Measurements from ENCODE around the gene PLCB3.

Gene PLCB3

DNA sequence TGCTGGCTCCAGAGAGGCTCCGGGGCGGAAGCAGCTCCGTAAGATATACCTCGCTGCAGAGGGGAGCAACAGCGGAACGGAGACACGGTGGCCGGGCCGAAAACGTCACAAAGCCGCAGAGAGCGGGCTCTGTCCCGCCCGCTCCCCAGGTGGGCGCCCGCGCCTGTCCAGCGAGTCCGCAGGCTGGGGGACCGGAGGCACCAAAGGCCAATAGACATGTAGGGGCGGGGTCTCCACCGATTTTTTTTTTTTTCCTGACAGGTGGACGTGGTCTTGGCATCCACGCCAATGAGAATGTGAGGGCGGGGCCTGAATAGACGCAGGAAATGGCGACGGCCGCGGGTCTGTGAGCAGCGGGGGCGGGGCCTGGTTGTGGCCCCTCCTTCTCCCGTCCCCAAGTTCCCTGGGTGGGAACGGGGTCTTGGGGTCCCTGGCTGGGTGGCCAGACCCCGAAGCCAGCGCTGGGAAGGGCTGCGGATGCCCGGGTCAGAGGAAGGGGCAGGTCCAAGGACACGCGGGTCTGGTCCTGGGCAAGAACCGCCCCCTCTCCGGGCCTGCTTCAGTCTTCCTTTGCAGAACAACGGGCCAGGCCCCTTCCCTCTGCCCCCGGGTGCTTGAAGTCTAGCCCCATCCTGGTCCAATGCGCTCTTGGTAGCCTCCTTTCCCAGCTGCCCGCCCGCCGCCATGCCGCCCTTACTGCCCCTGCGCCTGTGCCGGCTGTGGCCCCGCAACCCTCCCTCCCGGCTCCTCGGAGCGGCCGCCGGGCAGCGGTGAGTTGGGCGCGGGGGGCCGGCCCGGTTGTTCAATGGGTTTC, 21.0 kb upstream of the PLCB3 start, which contains the start of gene DNAJC4:
Gene DNAJC4 (plus strand): TSS at position 378 of the 814 bp plus-strand sequence. CDS start 307 bp downstream, at position 685.
- H3K9ac ChIP-seq (ENCODE audit: low read length in 2 of 2): peak within 1 kb of the TSS; percentile 80 to 94
- no peaks in the 10 kb centered on the region for H3K27me3 ChIP-seq (ENCODE audit: control insufficient read depth in 1 of 2, insufficient read depth in 2 of 2, low read length in 2 of 2)
- peak within 1 kb of the TSS; percentile 91 for H3K27ac ChIP-seq (ENCODE audit: low read length)
- peaks cover 68% of the 10 kb centered on the region for H3K4me1 ChIP-seq (ENCODE audit: control insufficient read depth, insufficient read depth, low read length)
- H3K9me3 ChIP-seq (ENCODE audit: control insufficient read depth in 2 of 2, low read length in 2 of 2): no peaks in the 10 kb centered on the region
- peak within 1 kb of the TSS; percentile 84 to 86 for H3K4me3 ChIP-seq (ENCODE audit: low read length in 2 of 2)
- H3K36me3 ChIP-seq (ENCODE audit: control insufficient read depth in 2 of 2, insufficient read depth in 2 of 2, low read length in 2 of 2): no peaks in the 10 kb centered on the region

DNA sequence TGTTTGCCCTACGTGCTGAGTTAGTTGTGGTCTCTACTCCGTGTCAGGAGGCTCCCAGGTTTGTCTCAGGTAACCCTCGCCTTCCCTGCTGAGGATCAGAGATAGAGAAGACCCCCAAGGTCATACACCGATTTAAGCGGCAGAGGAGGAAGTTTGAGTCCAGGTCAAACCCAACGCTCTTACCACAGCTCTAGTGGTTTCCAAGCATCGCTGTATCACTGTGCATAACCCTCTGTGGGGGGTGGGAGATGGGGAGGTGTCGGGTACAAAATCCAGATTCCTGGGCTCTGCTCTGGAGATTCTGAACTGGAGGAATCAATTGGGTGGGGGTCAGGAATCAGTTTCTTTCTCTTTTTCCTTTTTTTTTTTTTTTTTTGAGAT, 20.4 kb upstream of the PLCB3 start:
- Histone ChIP-seq H3K27ac (ENCODE audit: low read length) (peak overlapping the region; percentile 91), H3K9ac (ENCODE audit: low read length in 2 of 2) (peak overlapping the region; percentile 80 to 94), H3K27me3 (ENCODE audit: control insufficient read depth in 1 of 2, insufficient read depth in 2 of 2, low read length in 2 of 2) (no peaks in the 10 kb centered on the region), H3K36me3 (ENCODE audit: control insufficient read depth in 2 of 2, insufficient read depth in 2 of 2, low read length in 2 of 2) (no peaks in the 10 kb centered on the region), H3K4me3 (ENCODE audit: low read length in 2 of 2) (peak overlapping the region; percentile 84 to 86), H3K4me1 (ENCODE audit: control insufficient read depth, insufficient read depth, low read length) (peaks cover 69% of the 10 kb centered on the region), H3K9me3 (ENCODE audit: control insufficient read depth in 2 of 2, low read length in 2 of 2) (no peaks in the 10 kb centered on the region)

DNA sequence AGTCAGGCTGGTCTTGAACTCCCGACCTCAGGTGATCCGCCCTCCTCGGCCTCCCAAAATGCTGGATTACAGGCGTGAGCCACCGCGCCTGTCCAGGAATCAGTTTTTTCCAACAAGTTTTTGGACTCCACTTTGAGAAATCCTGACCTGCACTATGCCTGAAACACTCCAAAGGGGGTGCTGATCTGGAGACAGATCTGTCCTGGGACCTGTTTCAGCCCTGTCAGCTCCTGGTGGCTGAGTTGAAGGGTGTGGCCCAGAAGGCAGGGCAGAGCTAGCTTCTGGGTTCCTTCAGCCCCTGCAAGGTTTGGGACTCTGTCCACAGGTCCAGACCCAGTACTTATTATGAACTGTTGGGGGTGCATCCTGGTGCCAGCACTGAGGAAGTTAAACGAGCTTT, 19.8 kb upstream of the PLCB3 start:
- Histone ChIP-seq H3K4me3 (ENCODE audit: low read length in 2 of 2) (peak overlapping the region in 1 of 2 donors; percentile 3), H3K27me3 (ENCODE audit: control insufficient read depth in 1 of 2, insufficient read depth in 2 of 2, low read length in 2 of 2) (no peaks in the 10 kb centered on the region), H3K9me3 (ENCODE audit: control insufficient read depth in 2 of 2, low read length in 2 of 2) (no peaks in the 10 kb centered on the region), H3K36me3 (ENCODE audit: control insufficient read depth in 2 of 2, insufficient read depth in 2 of 2, low read length in 2 of 2) (no peaks in the 10 kb centered on the region), H3K27ac (ENCODE audit: low read length) (no peak overlapping the region), H3K4me1 (ENCODE audit: control insufficient read depth, insufficient read depth, low read length) (peaks cover 69% of the 10 kb centered on the region), H3K9ac (ENCODE audit: low read length in 2 of 2) (no peak overlapping the region)

DNA sequence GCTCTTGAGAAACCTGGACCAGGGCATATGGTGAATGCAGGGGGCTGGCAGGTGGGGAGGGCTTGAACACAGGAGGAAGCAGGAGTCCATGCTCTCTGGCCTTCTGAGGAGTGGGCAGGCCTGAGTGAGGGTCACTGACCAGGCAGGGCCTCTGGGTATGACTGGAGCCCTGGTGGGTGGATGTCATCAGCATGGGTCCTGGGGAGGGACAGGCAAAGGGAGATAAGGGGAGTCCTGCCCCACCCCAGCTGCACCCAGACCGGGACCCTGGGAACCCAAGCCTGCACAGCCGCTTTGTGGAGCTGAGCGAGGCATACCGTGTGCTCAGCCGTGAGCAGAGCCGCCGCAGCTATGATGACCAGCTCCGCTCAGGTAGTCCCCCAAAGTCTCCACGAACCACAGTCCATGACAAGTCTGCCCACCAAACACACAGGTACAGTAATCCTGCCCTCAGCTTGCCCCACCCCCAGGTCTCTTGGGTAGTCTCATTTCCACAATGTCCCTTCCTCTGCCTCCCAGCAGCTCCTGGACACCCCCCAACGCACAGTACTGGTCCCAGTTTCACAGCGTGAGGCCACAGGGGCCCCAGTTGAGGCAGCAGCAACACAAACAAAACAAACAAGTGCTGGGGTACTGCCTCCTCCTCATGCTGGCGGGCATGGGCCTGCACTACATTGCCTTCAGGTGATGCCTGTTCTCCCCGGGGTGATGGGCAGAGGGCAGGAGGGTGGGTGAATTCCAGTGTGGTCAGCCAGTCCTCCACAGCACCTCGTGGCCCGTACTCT, 19.0 kb upstream of the PLCB3 start:
- Histone ChIP-seq H3K4me1 (ENCODE audit: control insufficient read depth, insufficient read depth, low read length) (peaks cover 61% of the 10 kb centered on the region), H3K4me3 (ENCODE audit: low read length in 2 of 2) (no peak overlapping the region), H3K27ac (ENCODE audit: low read length) (peak overlapping the region; percentile 18), H3K36me3 (ENCODE audit: control insufficient read depth in 2 of 2, insufficient read depth in 2 of 2, low read length in 2 of 2) (peaks cover 0 to under 1% of the 10 kb centered on the region in 2 donors), H3K9ac (ENCODE audit: low read length in 2 of 2) (no peak overlapping the region), H3K9me3 (ENCODE audit: control insufficient read depth in 2 of 2, low read length in 2 of 2) (no peaks in the 10 kb centered on the region), H3K27me3 (ENCODE audit: control insufficient read depth in 1 of 2, insufficient read depth in 2 of 2, low read length in 2 of 2) (no peaks in the 10 kb centered on the region)

DNA sequence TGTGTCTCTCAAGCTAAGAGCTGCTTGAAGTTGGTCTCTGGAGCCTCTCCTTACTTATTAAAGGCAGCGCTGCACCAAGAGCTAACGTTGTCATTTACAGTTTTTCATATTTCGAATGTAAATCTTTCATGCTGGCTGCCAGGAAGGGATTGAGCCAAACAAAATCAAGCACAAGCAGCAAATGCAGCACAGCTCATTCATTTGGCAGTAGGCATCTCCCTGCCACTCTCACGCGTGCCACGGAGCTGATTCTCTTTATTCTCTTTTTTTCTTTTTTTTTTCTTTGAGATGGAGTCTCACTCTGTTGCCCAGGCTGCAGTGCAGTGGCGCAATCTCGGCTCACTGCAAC, 18.4 kb upstream of the PLCB3 start:
- Histone ChIP-seq H3K4me3 (ENCODE audit: low read length in 2 of 2) (no peak overlapping the region), H3K4me1 (ENCODE audit: control insufficient read depth, insufficient read depth, low read length) (peaks cover 58% of the 10 kb centered on the region), H3K27me3 (ENCODE audit: control insufficient read depth in 1 of 2, insufficient read depth in 2 of 2, low read length in 2 of 2) (no peaks in the 10 kb centered on the region), H3K9ac (ENCODE audit: low read length in 2 of 2) (no peak overlapping the region), H3K27ac (ENCODE audit: low read length) (peak overlapping the region; percentile 18), H3K36me3 (ENCODE audit: control insufficient read depth in 2 of 2, insufficient read depth in 2 of 2, low read length in 2 of 2) (peaks cover 6% of the 10 kb centered on the region in 2 donors), H3K9me3 (ENCODE audit: control insufficient read depth in 2 of 2, low read length in 2 of 2) (no peaks in the 10 kb centered on the region)

DNA sequence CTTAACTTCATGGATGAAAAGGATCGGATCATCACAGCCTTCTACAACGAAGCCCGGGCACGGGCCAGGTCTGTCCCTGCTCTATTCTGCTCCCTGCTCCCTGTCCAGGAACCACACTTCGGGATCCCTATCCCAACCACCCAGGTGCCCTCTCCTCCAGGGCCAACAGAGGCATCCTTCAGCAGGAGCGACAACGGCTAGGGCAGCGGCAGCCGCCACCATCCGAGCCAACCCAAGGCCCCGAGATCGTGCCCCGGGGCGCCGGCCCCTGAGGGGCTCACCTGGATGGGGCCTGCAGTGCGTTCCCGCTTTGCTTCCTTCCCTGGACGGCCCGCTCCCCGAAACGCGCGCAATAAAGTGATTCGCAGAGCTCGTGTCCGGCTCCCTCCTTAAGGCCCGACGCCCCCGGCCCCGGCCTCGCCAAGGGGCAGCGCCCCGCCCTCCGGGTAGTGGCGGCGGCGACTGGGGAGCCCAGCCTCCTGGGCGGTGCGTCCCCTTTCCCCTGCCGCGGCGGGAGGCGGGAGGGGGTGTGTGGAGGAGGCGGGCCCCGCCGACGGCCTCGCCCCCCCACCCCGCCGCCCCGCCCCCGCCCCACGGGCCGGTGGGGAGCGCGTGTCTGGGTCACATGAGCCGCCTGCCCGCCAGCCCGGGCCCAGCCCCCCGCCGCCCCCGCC, 17.3 kb upstream of the PLCB3 start, which contains the start of gene VEGFB:
Gene VEGFB (plus strand): TSS at position 672 of the 674 bp plus-strand sequence. CDS start 250 bp downstream, outside the sequence.
- Histone ChIP-seq H3K4me1 (ENCODE audit: control insufficient read depth, insufficient read depth, low read length) (peaks cover 58% of the 10 kb centered on the region), H3K27ac (ENCODE audit: low read length) (peak within 1 kb of the TSS; percentile 70), H3K4me3 (ENCODE audit: low read length in 2 of 2) (peak within 1 kb of the TSS; percentile 72 to 77), H3K9ac (ENCODE audit: low read length in 2 of 2) (peak within 1 kb of the TSS; percentile 62 to 74), H3K27me3 (ENCODE audit: control insufficient read depth in 1 of 2, insufficient read depth in 2 of 2, low read length in 2 of 2) (no peaks in the 10 kb centered on the region), H3K9me3 (ENCODE audit: control insufficient read depth in 2 of 2, low read length in 2 of 2) (no peaks in the 10 kb centered on the region), H3K36me3 (ENCODE audit: control insufficient read depth in 2 of 2, insufficient read depth in 2 of 2, low read length in 2 of 2) (peaks cover 8 to 10% of the 10 kb centered on the region in 2 donors)

DNA sequence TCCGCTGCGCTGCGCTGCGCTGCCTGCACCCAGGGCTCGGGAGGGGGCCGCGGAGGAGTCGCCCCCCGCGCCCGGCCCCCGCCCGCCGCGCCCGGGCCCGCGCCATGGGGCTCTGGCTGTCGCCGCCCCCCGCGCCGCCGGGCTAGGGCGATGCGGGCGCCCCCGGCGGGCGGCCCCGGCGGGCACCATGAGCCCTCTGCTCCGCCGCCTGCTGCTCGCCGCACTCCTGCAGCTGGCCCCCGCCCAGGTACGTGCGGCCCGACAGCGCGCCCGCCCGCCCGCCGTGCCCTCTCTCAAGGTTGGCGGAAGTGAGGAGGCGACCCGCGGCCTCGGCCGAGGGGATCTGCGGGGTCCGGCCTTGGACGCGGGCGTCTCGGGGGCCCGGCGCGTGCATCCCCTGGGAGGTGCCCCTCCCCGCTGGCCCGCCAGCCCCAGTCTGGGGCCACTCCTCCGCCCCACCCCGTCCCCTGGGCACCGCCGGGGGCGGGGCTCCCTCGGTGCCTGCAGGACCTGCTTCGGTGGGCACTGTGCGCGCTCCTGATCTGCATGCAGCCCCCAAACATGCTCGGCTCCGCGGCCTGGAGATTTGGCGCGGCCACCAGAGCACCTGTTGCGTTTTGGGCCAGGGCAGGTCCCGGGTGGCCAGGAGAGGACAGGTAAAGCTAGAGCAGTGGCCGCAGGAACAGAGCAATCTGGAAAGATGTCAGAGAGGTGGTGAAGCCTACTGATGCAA, 16.5 kb upstream of the PLCB3 start:
- H3K9ac ChIP-seq (ENCODE audit: low read length in 2 of 2): peak overlapping the region; percentile 53 to 64
- H3K36me3 ChIP-seq (ENCODE audit: control insufficient read depth in 2 of 2, insufficient read depth in 2 of 2, low read length in 2 of 2): peaks cover 8 to 10% of the 10 kb centered on the region in 2 donors
- peak overlapping the region; percentile 66 for H3K27ac ChIP-seq (ENCODE audit: low read length)
- no peaks in the 10 kb centered on the region for H3K27me3 ChIP-seq (ENCODE audit: control insufficient read depth in 1 of 2, insufficient read depth in 2 of 2, low read length in 2 of 2)
- no peaks in the 10 kb centered on the region for H3K9me3 ChIP-seq (ENCODE audit: control insufficient read depth in 2 of 2, low read length in 2 of 2)
- H3K4me3 ChIP-seq (ENCODE audit: low read length in 2 of 2): peak overlapping the region; percentile 72 to 77
- H3K4me1 ChIP-seq (ENCODE audit: control insufficient read depth, insufficient read depth, low read length): peaks cover 52% of the 10 kb centered on the region

DNA sequence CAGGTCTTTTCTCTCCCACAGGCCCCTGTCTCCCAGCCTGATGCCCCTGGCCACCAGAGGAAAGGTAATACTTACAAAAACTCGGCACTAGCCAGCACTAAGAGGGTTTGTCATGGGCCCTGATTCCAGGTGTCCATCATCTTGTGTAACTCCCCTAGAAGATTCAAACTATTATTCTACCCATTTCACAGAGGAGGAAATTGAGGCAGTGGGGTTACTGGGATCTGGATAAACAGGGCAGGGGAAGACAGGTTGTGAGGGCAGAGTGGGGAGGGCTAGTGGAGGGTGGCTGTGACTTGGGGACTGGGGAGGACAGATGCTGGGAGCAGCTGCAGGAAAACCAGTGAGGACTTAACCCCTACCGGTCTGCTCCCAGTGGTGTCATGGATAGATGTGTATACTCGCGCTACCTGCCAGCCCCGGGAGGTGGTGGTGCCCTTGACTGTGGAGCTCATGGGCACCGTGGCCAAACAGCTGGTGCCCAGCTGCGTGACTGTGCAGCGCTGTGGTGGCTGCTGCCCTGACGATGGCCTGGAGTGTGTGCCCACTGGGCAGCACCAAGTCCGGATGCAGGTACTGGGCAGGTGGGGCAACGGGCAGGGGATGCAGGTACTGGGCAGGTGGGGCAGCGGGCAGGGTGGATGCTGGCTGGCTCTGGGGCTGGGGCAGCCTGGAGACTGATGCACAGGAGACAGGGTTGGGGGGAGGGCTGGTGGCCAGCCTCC, 15.7 kb upstream of the PLCB3 start:
- Histone ChIP-seq H3K27ac (ENCODE audit: low read length) (peak overlapping the region; percentile 66), H3K9me3 (ENCODE audit: control insufficient read depth in 2 of 2, low read length in 2 of 2) (no peaks in the 10 kb centered on the region), H3K9ac (ENCODE audit: low read length in 2 of 2) (peak overlapping the region in 1 of 2 donors; percentile 64), H3K4me1 (ENCODE audit: control insufficient read depth, insufficient read depth, low read length) (peaks cover 56% of the 10 kb centered on the region), H3K36me3 (ENCODE audit: control insufficient read depth in 2 of 2, insufficient read depth in 2 of 2, low read length in 2 of 2) (peaks cover 8 to 10% of the 10 kb centered on the region in 2 donors), H3K4me3 (ENCODE audit: low read length in 2 of 2) (peak overlapping the region; percentile 72 to 77), H3K27me3 (ENCODE audit: control insufficient read depth in 1 of 2, insufficient read depth in 2 of 2, low read length in 2 of 2) (no peaks in the 10 kb centered on the region)

DNA sequence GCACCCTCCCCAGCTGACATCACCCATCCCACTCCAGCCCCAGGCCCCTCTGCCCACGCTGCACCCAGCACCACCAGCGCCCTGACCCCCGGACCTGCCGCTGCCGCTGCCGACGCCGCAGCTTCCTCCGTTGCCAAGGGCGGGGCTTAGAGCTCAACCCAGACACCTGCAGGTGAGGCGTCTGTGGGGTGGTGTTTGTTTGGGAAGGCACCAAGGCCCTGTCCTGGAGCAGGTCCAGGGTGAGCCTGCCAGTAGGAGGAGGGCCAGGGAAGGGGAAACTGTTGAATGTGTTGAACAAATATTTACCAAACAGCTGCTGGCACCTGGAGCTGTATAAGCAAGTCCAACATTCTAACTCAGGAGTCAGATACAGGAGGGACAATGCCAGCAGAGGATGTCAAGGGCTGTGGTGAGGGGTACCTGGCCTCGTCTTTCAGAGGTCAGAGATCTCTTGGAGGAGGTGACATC, 13.8 kb upstream of the PLCB3 start:
- peaks cover 8 to 10% of the 10 kb centered on the region in 2 donors for H3K36me3 ChIP-seq (ENCODE audit: control insufficient read depth in 2 of 2, insufficient read depth in 2 of 2, low read length in 2 of 2)
- peak overlapping the region; percentile 31 for H3K27ac ChIP-seq (ENCODE audit: low read length)
- H3K9me3 ChIP-seq (ENCODE audit: control insufficient read depth in 2 of 2, low read length in 2 of 2): no peaks in the 10 kb centered on the region
- H3K4me3 ChIP-seq (ENCODE audit: low read length in 2 of 2): no peak overlapping the region
- no peaks in the 10 kb centered on the region for H3K27me3 ChIP-seq (ENCODE audit: control insufficient read depth in 1 of 2, insufficient read depth in 2 of 2, low read length in 2 of 2)
- peaks cover 49% of the 10 kb centered on the region for H3K4me1 ChIP-seq (ENCODE audit: control insufficient read depth, insufficient read depth, low read length)
- no peak overlapping the region for H3K9ac ChIP-seq (ENCODE audit: low read length in 2 of 2)

Measured in stomach smooth muscle (tissue), 2 donors.